ENCODE measurements around the gene SLC17A8.
"Not testable (repeated sequence)": the region's sequence is repeated elsewhere in the genome, so short reads cannot be mapped to it uniquely, and the experiment has no call there.

Gene SLC17A8

DNA sequence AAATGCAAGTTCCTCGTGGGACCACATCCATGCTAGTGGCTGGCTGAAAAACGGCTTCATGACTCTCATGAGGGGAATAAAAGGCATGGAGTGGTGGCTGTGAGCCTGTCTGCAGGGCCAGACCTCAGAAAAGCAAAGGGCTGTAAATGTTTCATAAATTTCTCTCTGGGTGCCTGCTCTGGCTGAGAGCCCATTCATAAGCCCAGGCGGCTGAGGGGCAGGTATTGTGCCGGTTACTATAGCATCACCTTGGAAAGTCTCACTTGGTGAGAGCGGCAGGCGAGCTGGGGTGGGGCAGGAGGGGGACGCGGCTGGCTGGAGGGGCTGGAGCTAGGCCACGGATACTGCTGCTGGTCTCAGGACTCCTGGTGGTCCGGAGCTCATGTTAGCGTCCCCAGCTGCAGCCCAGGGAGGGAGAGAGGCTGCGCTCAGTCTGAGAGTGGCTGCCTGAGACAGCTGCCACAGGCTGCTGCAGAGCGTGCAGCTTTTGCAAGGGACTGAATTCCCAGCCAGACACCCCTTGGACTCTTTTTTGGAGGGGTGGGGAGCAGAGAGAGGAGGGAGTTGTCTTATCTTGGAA is at the start of gene SLC17A8:
Gene SLC17A8 (plus strand): TSS at position 431 of the 580 bp plus-strand sequence. CDS start 318 bp downstream, outside the sequence.
- in situ Hi-C loops (cut with MboI; ENCODE audit: low sequenced_read_pairs): no loop called here

DNA sequence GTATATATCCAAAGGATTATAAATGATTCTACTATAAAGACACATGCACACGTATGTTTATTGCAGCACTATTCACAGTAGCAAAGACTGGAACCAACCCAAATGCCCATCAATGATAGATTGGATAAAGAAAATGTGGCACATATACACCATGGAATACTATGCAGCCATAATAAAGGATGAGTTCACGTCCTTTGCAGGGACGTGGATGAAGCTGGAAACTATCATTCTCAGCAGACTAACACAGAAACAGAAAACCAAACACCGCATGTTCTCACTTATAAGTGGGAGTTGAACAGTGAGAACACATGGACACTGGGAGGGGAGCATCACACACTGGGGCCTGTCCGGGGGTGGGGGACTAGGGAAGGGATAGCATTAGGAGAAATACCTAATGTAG is 48.7 kb upstream of the SLC17A8 start:
- in situ Hi-C loops (cut with MboI; ENCODE audit: low sequenced_read_pairs): not testable (repeated sequence)

DNA sequence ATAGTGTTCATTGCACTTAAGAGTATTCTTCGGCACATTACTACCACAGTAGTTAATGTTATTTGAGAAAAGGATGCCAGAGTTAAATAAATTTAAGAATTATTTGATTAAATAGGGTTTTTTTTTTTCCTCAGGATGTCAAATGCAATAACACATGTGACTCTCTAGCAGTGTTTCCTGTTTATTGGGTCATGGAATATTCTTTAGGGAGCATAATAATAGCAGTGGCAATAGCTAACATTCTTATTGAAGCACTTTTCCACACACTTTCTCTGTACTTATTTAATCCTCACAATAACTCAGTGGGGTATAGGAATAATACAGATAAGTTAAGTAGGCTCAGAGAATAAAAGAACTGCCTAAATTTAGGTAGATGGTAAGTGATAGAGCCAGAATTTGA is 45.6 kb upstream of the SLC17A8 start:
- in situ Hi-C loops (cut with MboI; ENCODE audit: low sequenced_read_pairs): no loop called here

GRCh38 chr12:100317371-100317770 is 39.5 kb upstream of the SLC17A8 start:
- in situ Hi-C loops (cut with MboI; ENCODE audit: low sequenced_read_pairs): no loop called here

DNA sequence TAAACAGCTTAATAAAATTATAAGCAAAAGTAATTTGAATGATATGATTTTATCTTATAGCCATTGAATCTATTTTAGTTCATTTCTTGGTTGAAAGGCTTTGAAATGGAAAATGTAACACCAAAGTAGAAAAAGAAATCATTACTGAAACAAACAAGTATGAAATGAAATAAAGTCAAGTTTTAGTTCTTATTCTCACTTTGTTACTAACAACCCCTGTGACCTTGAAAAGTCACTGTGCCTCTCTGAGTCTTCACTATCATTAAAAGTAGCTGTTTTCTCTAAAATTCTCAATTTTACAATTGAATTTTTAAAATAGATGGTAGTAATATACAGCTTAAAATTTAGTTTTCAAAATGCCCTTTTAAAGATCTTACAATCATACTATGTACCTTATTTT is 32.4 kb upstream of the SLC17A8 start:
- in situ Hi-C loops (cut with MboI; ENCODE audit: low sequenced_read_pairs): no loop called here

GRCh38 chr12:100326208-100326607 is 30.7 kb upstream of the SLC17A8 start:
- in situ Hi-C loops (cut with MboI; ENCODE audit: low sequenced_read_pairs): no loop called here

- in situ Hi-C loops (cut with MboI; ENCODE audit: low sequenced_read_pairs): no loop called here
Observed at GRCh38 chr12:100329800-100330199, 27.1 kb upstream of the SLC17A8 start.

DNA sequence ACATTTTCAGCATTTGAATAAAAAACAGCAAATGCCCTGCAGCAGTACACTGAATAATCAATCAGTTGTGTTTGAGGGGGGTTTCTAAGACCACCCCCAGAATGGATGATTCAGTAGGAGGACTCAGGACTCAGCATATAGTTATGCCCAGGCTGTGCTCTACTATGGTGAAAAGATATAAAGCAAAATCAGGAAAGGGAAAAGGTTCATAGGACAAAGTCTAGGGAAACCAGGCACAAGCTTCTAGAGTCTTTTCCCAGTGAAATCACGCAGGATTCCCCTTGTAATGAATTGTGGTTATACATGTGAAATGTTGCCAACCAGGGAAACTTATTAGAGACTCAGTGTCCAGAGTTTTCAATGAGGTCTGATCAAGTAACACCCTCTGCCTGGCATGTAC is 25.0 kb upstream of the SLC17A8 start:
- in situ Hi-C loops (cut with MboI; ENCODE audit: low sequenced_read_pairs): no loop called here

GRCh38 chr12:100332852-100333251 is 24.0 kb upstream of the SLC17A8 start:
- in situ Hi-C loops (cut with MboI; ENCODE audit: low sequenced_read_pairs): no loop called here

DNA sequence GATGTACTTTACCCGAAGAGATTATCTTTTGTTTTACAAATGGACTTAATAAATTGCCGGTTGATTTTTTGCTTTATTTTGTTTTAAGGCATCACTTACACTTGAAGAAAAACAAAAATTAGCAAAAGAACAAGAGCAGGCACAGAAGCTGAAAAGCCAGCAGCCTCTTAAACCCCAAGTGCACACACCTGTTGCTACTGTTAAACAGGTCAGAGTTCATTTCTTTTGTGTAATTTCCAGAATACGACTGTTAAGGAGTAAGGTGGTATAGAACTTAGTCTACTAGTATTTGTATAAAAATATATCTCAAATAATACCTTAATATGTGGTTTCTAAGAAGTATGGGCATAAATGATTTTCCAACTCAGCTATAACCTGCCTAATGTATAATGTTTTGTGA is 19.6 kb upstream of the SLC17A8 start:
- in situ Hi-C loops (cut with MboI; ENCODE audit: low sequenced_read_pairs): no loop called here

DNA sequence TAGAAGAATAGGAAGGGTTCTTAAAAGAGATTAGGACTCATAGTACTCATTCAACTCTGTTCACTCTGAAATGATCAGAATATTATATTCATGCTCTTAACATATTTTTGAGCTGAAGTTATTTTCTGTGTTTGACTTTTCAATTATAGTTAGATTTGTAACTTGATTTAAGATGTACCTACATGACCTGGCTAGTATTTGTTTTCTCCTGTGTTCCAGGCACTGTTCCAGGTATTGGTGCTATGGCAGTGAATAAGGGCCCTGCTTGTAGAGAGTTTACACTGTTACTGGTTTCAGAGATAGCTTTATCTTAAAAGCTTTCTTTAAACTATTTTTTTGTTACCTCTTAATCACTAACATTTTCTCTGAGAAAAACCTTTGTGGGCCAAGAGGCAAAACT is 19.1 kb upstream of the SLC17A8 start:
- in situ Hi-C loops (cut with MboI; ENCODE audit: low sequenced_read_pairs): no loop called here

DNA sequence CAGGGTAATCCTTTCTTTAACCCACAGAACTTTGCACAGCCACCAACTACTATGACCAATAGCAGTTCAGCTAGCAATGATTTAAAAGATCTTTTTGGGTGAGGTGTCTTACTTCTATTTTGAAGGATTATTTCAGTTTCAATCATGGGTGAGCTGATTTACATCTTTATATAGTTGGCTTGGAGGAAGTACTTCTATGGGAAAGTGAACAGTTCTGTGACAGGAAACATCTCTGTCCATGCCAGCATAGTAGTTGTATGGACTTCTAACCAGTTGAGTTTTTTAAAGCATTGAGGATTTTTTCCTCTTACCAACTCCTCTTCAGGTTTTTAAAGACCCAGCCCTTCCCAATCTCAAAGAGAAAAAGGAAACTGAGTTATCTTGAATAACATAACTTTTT is 17.8 kb upstream of the SLC17A8 start:
- in situ Hi-C loops (cut with MboI; ENCODE audit: low sequenced_read_pairs): no loop called here

GRCh38 chr12:100342897-100343296 is 14.0 kb upstream of the SLC17A8 start:
- in situ Hi-C loops (cut with MboI; ENCODE audit: low sequenced_read_pairs): not testable (repeated sequence)

DNA sequence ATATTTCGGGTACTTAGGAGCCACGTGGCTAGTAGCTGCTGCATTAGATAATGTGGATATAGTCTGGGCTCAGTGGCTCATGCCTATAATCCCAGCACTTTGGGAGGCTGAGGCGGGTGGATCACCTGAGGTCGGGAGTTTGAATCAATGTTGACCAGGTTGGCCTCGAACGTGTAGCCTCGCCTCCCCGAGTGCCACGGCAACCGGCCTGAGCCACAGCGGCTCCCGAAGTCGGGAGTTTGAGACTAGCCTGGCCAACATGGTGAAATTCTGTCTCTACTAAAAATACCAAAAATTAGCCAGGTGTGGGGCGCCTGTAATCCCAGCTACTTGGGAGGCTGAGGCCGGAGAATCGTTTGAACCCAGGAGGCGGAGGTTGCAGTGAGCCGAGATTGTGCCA is 12.5 kb upstream of the SLC17A8 start:
- in situ Hi-C loops (cut with MboI; ENCODE audit: low sequenced_read_pairs): not testable (repeated sequence)

GRCh38 chr12:100345020-100345767 is 11.7 kb upstream of the SLC17A8 start:
- in situ Hi-C loops (cut with MboI; ENCODE audit: low sequenced_read_pairs): no loop called here

- in situ Hi-C loops (cut with MboI; ENCODE audit: low sequenced_read_pairs): no loop called here
Observed at GRCh38 chr12:100346660-100347059, 10.2 kb upstream of the SLC17A8 start.

DNA sequence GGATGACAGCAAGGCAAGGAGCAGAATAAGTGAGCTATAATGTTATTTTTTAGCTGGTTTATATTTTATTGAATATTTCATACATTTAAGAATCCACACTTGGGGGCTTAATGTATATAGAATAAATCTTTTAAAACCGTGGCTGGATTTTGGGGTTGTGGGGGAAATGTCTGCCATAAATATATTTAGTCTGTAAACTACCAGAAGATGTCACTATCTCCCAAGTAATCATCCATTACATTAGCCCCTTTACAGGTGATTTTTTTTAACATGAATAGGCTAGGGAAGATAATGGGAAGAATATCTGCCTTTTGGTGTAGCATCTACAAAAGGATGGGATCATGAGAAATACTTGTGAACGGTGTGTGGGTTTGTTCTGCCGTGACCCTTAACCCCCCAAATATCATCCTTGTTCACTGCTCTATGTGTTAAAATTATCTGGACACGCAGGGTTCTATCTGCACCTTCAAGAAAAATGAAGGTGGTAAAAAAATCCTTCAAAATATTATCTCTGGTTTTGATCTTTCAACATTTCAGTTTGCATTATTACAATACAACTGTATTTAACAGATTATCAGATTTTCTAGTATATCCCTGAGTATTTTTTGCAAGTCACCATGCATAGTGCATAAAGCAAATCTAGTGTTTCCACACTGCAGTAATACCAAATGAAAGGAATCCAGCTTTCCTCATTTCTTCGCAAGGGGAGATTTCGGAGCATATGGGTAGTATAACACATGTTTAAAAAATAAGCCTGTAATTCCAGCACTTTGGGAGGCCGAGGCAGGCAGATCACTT is 8.0 kb upstream of the SLC17A8 start:
- in situ Hi-C loops (cut with MboI; ENCODE audit: low sequenced_read_pairs): no loop called here

- in situ Hi-C loops (cut with MboI; ENCODE audit: low sequenced_read_pairs): no loop called here
Observed at GRCh38 chr12:100359248-100359647, 2.4 kb downstream of the SLC17A8 start.

DNA sequence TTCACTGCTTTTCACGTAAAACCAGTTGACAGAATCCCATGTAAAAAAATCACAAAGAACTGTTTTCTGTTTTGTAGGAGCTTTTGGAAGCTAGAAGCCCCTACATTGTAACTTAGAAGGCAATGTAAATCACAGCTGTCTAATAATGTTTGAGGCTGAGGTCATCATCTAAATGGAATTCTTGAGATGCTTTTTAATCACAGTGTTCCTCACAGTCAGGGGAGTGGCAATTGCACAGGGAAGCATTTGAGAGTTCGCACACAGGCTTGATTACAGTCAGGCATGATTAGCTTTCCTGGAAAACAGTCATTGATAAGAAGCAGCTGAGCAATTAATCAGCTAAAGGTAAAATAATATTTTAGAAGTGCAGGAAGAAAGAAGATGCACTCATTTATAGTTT is 2.9 kb downstream of the SLC17A8 start:
- in situ Hi-C loops (cut with MboI; ENCODE audit: low sequenced_read_pairs): no loop called here

DNA sequence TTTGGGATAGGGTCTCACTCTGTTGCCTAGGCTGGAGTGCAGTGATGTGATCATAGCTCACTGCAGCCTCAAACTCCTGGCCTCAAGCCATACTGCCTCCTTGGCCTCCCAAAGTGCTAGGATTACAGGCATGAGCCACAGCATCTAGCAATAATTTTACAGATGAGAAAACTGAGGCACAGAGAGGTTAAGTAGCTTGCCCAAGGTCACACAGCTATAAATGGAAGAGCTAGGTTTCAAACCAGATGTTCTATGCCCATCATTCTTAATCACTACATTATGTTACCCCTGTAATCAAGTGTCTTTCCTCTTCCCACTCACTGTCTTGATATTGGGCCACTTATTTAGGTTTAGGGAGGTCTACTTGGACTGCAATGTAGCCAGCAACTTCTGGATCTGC is 3.6 kb downstream of the SLC17A8 start:
- in situ Hi-C loops (cut with MboI; ENCODE audit: low sequenced_read_pairs): no loop called here

GRCh38 chr12:100364324-100364723 is 7.5 kb downstream of the SLC17A8 start:
- in situ Hi-C loops (cut with MboI; ENCODE audit: low sequenced_read_pairs): no loop called here

- in situ Hi-C loops (cut with MboI; ENCODE audit: low sequenced_read_pairs): no loop called here
Observed at GRCh38 chr12:100365411-100365810, 8.5 kb downstream of the SLC17A8 start.
